MCF 10A (cell line): ENCODE results near the gene DYNC1H1. TPM values are rescaled to one million over a fixed set of nuclear protein-coding genes. Genes with fewer than 3 reads are reported as not detected.
A peak's percentile ranks its signal among the peaks of the same experiment; 100 is the strongest.

Experiments used
- BruUV-seq: library from RNA; stranded (reverse); fragments of 400-500 nt; replicated peaks from 2 replicates; lab custom pipeline; 2021; lab: Mats Ljungman, UMichigan
- CTCF ChIA-PET: fragments of 300-600 bp; sonication (Branson Sonifier 250); formaldehyde crosslinking; extraction: SDS; loops from one replicate; lab custom pipeline; 2021; ENCODE audit warnings: antibody characterized with exemption, inconsistent platforms; lab: Yijun Ruan, JAX
- POLR2A ChIA-PET: fragments of 300-600, 350-650 bp; sonication (Branson Sonifier 250); formaldehyde crosslinking; extraction: SDS; loops from one replicate; lab custom pipeline; 2020; ENCODE audit warnings: antibody characterized with exemption, inconsistent platforms; lab: Yijun Ruan, JAX
- DNase-seq: peaks from one replicate; pipeline ENCODE4 v3.0.0-alpha.2; 2018; ENCODE audit not compliant: unreplicated experiment
- H3K27ac Mint-ChIP-seq: one replicate; pipeline ENCODE4 v1.8.0; 2022; ENCODE audit warnings: mild to moderate bottlenecking, low read depth, mixed read lengths; ENCODE audit not compliant: unreplicated experiment
- H3K27me3 Mint-ChIP-seq: one replicate; pipeline ENCODE4 v1.8.0; 2022; ENCODE audit warnings: mixed read lengths; ENCODE audit not compliant: insufficient read depth, unreplicated experiment
- H3K36me3 Mint-ChIP-seq: one replicate; pipeline ENCODE4 v1.8.0; 2022; ENCODE audit warnings: mild to moderate bottlenecking, moderate library complexity, mixed read lengths; ENCODE audit not compliant: insufficient read depth, unreplicated experiment
- H3K4me1 Mint-ChIP-seq: one replicate; pipeline ENCODE4 v1.8.0; 2022; ENCODE audit warnings: mixed read lengths; ENCODE audit not compliant: insufficient read depth, unreplicated experiment
- H3K4me3 Mint-ChIP-seq: one replicate; pipeline ENCODE4 v1.8.0; 2022; ENCODE audit warnings: mild to moderate bottlenecking, moderate library complexity, mixed read lengths; ENCODE audit not compliant: unreplicated experiment
- H3K9me3 Mint-ChIP-seq: one replicate; pipeline ENCODE4 v1.8.0; 2022; ENCODE audit warnings: mixed read lengths; ENCODE audit not compliant: unreplicated experiment
- CTCF ChIP-seq: fragments of 200-600 bp; IDR thresholded peaks from one replicate; pipeline ENCODE4 v1.8.0; 2022; ENCODE audit warnings: antibody characterized with exemption, mild to moderate bottlenecking; ENCODE audit not compliant: unreplicated experiment
- intact Hi-C: fragments of 100-400 bp; cut with micrococcal nuclease; formaldehyde crosslinking; loops from 2 replicates; pipeline ENCODE4 v1.14.1; 2022
- total RNA-seq: library from RNA; stranded (reverse); gene quantifications from 2 replicates; pipeline ENCODE4 v1.2.3, GENCODE V29; 2022

The DYNC1H1 gene
- total RNA-seq, 1 experiment from 2014 or later: 704 TPM

GRCh38 chr14:101958418-101959180 lies 5.8 kb upstream of the DYNC1H1 start:
- H3K36me3 Mint-ChIP-seq: peaks cover 6% of the 10 kb centered on the region
- intact Hi-C loops: no loop called here
- ChIA-PET CTCF (interaction anchor here (0.6 to 2.1 kb wide), 7 partner anchors 10 to 292 kb away, joined by 3 to 12 read pairs (median 4); no protein-coding TSS in a partner anchor), POLR2A (interaction anchor here (1.7 kb wide), 2 partner anchors 10 to 196 kb away, joined by 3 to 9 read pairs; no protein-coding TSS in a partner anchor)
- no peaks in the 10 kb centered on the region for H3K27me3 Mint-ChIP-seq
- H3K9me3 Mint-ChIP-seq: no peaks in the 10 kb centered on the region
- no peak for DNase-seq
- no peak overlapping the region for H3K4me3 Mint-ChIP-seq
- no peak for TF ChIP-seq CTCF
- H3K4me1 Mint-ChIP-seq: peaks cover 32% of the 10 kb centered on the region
- BruUV-seq: no TSS peak
- H3K27ac Mint-ChIP-seq: no peak overlapping the region

- intact Hi-C loops: no loop called here
- BruUV-seq: no TSS peak
- ChIA-PET CTCF (interaction anchor here (0.6 to 4.1 kb wide), 9 partner anchors 11 to 690 kb away, joined by 3 to 39 read pairs (median 3); no protein-coding TSS in a partner anchor), POLR2A (interaction anchor here (1.7 kb wide), 1 partner anchor 11 kb away, joined by 9 read pairs; no protein-coding TSS in a partner anchor)
- no peak overlapping the region for H3K4me3 Mint-ChIP-seq
- H3K4me1 Mint-ChIP-seq: peaks cover 37% of the 10 kb centered on the region
- DNase-seq: no peak
- peaks cover 6% of the 10 kb centered on the region for H3K36me3 Mint-ChIP-seq
- H3K27ac Mint-ChIP-seq: no peak overlapping the region
- H3K27me3 Mint-ChIP-seq: no peaks in the 10 kb centered on the region
- H3K9me3 Mint-ChIP-seq: no peaks in the 10 kb centered on the region
- TF ChIP-seq CTCF: no peak
These were observed 5.1 kb upstream of the DYNC1H1 start for GRCh38 chr14:101959277-101959676.

- no peaks in the 10 kb centered on the region for H3K27me3 Mint-ChIP-seq
- ChIA-PET CTCF (interaction anchor here (0.6 to 4.1 kb wide), 19 partner anchors 9 to 344 kb away, joined by 3 to 39 read pairs (median 5); no protein-coding TSS in a partner anchor), POLR2A (interaction anchor here (2.4 kb wide), 1 partner anchor 12 kb away, joined by 8 read pairs; no protein-coding TSS in a partner anchor)
- intact Hi-C loops: loop anchor here (2.0 to 5.0 kb wide), 3 partner anchors 97 to 357 kb away; partner anchors contain the start of gene ZNF839
- H3K36me3 Mint-ChIP-seq: peaks cover 6% of the 10 kb centered on the region
- BruUV-seq: no TSS peak
- TF ChIP-seq CTCF: peak; percentile 40
- DNase-seq: no peak
- H3K4me3 Mint-ChIP-seq: no peak overlapping the region
- no peak overlapping the region for H3K27ac Mint-ChIP-seq
- H3K4me1 Mint-ChIP-seq: peaks cover 37% of the 10 kb centered on the region
- H3K9me3 Mint-ChIP-seq: no peaks in the 10 kb centered on the region
These were observed 4.1 kb upstream of the DYNC1H1 start for GRCh38 chr14:101960225-101960624.
